Measurements from ENCODE around the gene NR3C2. TPM values are rescaled to one million over a fixed set of nuclear protein-coding genes. Genes with fewer than 3 reads are reported as not detected.

Gene NR3C2
- 10 to 100 TPM; 14.6 to 17.4 TPM for total RNA-seq

DNA sequence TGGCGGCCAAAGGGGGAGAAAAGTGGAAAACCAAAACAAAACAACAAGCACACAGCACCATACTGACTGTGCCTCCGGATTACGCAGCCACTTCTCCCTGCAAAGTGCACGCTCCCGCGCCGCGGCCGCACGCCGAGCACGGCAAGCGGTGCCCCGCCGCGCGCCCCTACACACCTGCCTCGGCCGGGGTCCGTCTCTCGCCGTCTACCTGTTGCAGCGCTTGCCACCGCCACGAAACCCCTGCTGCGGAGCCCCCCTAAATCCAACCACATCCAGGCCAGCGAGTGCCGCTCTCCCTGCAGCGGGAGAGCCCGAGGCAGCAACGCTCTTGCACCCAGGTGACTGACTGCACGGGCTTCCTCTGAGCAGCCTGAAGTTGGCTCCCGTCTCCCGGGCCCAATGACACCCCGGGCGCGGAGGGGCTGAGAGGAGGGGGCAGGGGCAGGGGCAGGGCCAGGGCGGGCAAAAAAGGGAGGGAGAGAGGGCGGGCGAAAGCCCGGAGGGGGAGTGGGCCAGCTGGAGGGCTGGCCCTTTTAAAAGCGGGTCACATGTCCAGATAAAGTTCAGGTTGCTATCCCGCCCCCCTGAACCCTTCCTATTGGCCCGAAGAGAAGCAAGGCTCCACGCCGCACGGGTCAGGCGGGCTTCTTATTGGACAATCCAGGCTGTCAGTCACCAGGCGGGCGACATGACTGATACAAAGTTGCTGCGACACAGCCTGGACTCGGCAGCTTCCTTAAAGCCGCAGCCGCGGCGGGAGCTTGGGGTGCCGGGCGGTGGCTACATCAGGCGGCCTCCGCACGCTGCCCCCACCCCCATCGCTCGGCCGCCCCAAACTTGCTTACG, at the start of gene NR3C2:
Gene NR3C2 (minus strand): TSS at position 429 of the 846 bp plus-strand sequence.
- peak within 1 kb of the TSS; percentile 86 to 88 for H3K27ac ChIP-seq
- no peaks in the 10 kb centered on the region for H3K4me1 ChIP-seq (replicated peaks)
- no peaks in the 10 kb centered on the region for H3K9me3 ChIP-seq
- DNase-seq (ENCODE audit: low spot score), result peak; percentile 100
- H3K27me3 ChIP-seq (replicated peaks; ENCODE audit: insufficient read depth), result no peaks in the 10 kb centered on the region
- intact Hi-C loops (cut with DNase I), result no loop called here
- peak within 1 kb of the TSS; percentile 77 to 89 for H3K4me3 ChIP-seq
- no peaks in the 10 kb centered on the region for H3K36me3 ChIP-seq
- under 1% methylated on average over 59 of the region's 65 CpGs for WGBS
- TF ChIP-seq POLR2AphosphoS5 (IDR thresholded peaks at IDR 0.05), result peak; percentile 97
- TF ChIP-seq, protein P1, sequence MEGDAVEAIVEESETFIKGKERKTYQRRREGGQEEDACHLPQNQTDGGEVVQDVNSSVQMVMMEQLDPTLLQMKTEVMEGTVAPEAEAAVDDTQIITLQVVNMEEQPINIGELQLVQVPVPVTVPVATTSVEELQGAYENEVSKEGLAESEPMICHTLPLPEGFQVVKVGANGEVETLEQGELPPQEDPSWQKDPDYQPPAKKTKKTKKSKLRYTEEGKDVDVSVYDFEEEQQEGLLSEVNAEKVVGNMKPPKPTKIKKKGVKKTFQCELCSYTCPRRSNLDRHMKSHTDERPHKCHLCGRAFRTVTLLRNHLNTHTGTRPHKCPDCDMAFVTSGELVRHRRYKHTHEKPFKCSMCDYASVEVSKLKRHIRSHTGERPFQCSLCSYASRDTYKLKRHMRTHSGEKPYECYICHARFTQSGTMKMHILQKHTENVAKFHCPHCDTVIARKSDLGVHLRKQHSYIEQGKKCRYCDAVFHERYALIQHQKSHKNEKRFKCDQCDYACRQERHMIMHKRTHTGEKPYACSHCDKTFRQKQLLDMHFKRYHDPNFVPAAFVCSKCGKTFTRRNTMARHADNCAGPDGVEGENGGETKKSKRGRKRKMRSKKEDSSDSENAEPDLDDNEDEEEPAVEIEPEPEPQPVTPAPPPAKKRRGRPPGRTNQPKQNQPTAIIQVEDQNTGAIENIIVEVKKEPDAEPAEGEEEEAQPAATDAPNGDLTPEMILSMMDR (IDR thresholded peaks at IDR 0.05), result peak in 1 of 4 experiments; percentile 8
- TF ChIP-seq POLR2A (IDR thresholded peaks at IDR 0.05), result peak; percentile 100

GRCh38 chr4:148487181-148487580, 45.0 kb upstream of the NR3C2 start:
- no peak for DNase-seq (ENCODE audit: low spot score)
- no peak overlapping the region for H3K27ac ChIP-seq
- no peaks in the 10 kb centered on the region for H3K36me3 ChIP-seq
- TF ChIP-seq, protein P1 (IDR thresholded peaks at IDR 0.05), result no peak
- TF ChIP-seq POLR2A (IDR thresholded peaks at IDR 0.05) (no peak), POLR2AphosphoS5 (IDR thresholded peaks at IDR 0.05) (no peak)
- intact Hi-C loops (cut with DNase I), result no loop called here
- no peaks in the 10 kb centered on the region for H3K9me3 ChIP-seq
- no peaks in the 10 kb centered on the region for H3K27me3 ChIP-seq (replicated peaks; ENCODE audit: insufficient read depth)
- no peaks in the 10 kb centered on the region for H3K4me1 ChIP-seq (replicated peaks)
- 68% methylated on average over 2 of the region's 2 CpGs for WGBS
- H3K4me3 ChIP-seq, result no peak overlapping the region

DNA sequence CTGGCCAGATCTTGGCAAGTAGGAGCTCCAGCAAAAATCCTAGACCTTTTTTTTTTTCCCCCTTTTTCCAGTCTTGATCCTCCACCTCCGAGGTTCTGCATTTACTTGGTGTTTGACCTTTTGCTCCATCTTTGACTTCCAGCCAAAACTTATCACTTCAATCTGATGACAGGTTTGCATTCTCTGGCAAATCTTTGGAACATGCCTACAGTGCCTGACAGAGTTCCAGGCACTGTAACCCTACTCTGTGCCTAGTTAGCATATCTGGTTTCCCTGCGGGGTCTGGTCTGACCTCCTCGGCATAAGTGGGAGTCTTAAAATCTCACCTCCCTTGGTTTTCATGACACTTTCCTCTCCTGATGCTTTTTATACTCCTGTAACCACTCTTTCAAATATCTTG, 39.4 kb upstream of the NR3C2 start:
- Histone ChIP-seq H3K4me3 (no peak overlapping the region), H3K27me3 (replicated peaks; ENCODE audit: insufficient read depth) (no peaks in the 10 kb centered on the region), H3K36me3 (no peaks in the 10 kb centered on the region), H3K9me3 (no peaks in the 10 kb centered on the region), H3K27ac (no peak overlapping the region), H3K4me1 (replicated peaks) (no peaks in the 10 kb centered on the region)
- 52% methylated on average over 3 of the region's 3 CpGs for WGBS
- intact Hi-C loops (cut with DNase I), result no loop called here
- no peak for DNase-seq (ENCODE audit: low spot score)
- TF ChIP-seq, protein P1 (IDR thresholded peaks at IDR 0.05), result no peak
- TF ChIP-seq POLR2AphosphoS5 (IDR thresholded peaks at IDR 0.05) (no peak), POLR2A (IDR thresholded peaks at IDR 0.05) (no peak)

DNA sequence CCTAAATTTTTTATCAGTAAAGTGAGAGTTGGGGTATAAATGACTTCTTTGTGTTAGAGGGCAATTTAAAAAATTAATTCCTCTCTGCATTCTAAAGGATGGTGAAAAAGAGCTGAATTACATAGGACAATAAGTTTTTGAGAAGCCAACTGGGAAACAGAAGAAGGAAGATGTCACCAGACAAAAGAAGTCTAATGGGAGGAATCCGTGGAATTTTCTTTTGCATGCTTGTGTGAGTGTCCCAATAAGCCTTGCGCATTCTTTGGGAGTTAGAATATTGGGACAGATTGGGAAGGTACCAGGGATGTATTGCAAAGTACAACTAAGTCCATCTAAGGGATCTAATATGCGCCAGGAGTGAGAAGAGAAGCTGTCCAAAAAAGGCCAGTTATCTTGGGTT, 35.1 kb upstream of the NR3C2 start:
- H3K27ac ChIP-seq, result no peak overlapping the region
- H3K36me3 ChIP-seq, result no peaks in the 10 kb centered on the region
- 38% methylated on average over 3 of the region's 3 CpGs for WGBS
- intact Hi-C loops (cut with DNase I), result no loop called here
- no peak for DNase-seq (ENCODE audit: low spot score)
- no peaks in the 10 kb centered on the region for H3K27me3 ChIP-seq (replicated peaks; ENCODE audit: insufficient read depth)
- H3K4me1 ChIP-seq (replicated peaks), result no peaks in the 10 kb centered on the region
- no peak overlapping the region for H3K4me3 ChIP-seq
- TF ChIP-seq, protein P1 (IDR thresholded peaks at IDR 0.05), result no peak
- TF ChIP-seq POLR2A (IDR thresholded peaks at IDR 0.05) (no peak), POLR2AphosphoS5 (IDR thresholded peaks at IDR 0.05) (no peak)
- H3K9me3 ChIP-seq, result no peaks in the 10 kb centered on the region

- Histone ChIP-seq H3K4me1 (replicated peaks) (no peaks in the 10 kb centered on the region), H3K27ac (no peak overlapping the region), H3K36me3 (no peaks in the 10 kb centered on the region), H3K9me3 (no peaks in the 10 kb centered on the region), H3K4me3 (no peak overlapping the region), H3K27me3 (replicated peaks; ENCODE audit: insufficient read depth) (no peaks in the 10 kb centered on the region)
- TF ChIP-seq POLR2A (IDR thresholded peaks at IDR 0.05), result no peak
- TF ChIP-seq, protein P1 (IDR thresholded peaks at IDR 0.05), result no peak
- TF ChIP-seq POLR2AphosphoS5 (IDR thresholded peaks at IDR 0.05), result no peak
- no peak for DNase-seq (ENCODE audit: low spot score)
- intact Hi-C loops (cut with DNase I), result no loop called here
- WGBS, result 49% methylated on average over 2 of the region's 2 CpGs
Observed at GRCh38 chr4:148469938-148470337, 27.7 kb upstream of the NR3C2 start.

All from prostate gland (tissue), 2 donors.